Myocyte (in vitro differentiated cells): Measurements from ENCODE around the gene CELA2B. TPM values are rescaled to one million over a fixed set of nuclear protein-coding genes. Genes with fewer than 3 reads are reported as not detected.
A peak's percentile ranks its signal among the peaks of the same experiment; 100 is the strongest.
"Not testable (repeated sequence)": the region's sequence is repeated elsewhere in the genome, so short reads cannot be mapped to it uniquely, and the experiment has no call there.

Experiments used
- DNase-seq: peaks from one replicate; pipeline ENCODE4 v3.0.0-alpha.2; 2012; ENCODE audit warnings: low read depth
- total RNA-seq: library from RNA; depleted of rRNA; stranded (reverse); fragments of >200 nt; gene quantifications from 2 replicates; pipeline ENCODE4 v1.2.3, GENCODE V29; 2014

Gene CELA2B
- total RNA-seq, 1 donor from 2014 or later = 3.7 TPM

GRCh38 chr1:15444468-15445389, 31.2 kb upstream of the CELA2B start:
- no peak for DNase-seq

GRCh38 chr1:15445390-15446122, 30.3 kb upstream of the CELA2B start:
- DNase-seq = no peak

- DNase-seq = no peak
Observed at GRCh38 chr1:15446212-15446611, 29.7 kb upstream of the CELA2B start.

- DNase-seq = no peak
Observed at GRCh38 chr1:15448877-15449462, 26.9 kb upstream of the CELA2B start.

GRCh38 chr1:15449567-15449966, 26.3 kb upstream of the CELA2B start:
- DNase-seq = no peak

- DNase-seq = no peak
Observed at GRCh38 chr1:15451014-15451722, 24.7 kb upstream of the CELA2B start.

GRCh38 chr1:15452216-15452615, 23.7 kb upstream of the CELA2B start:
- DNase-seq = no peak

GRCh38 chr1:15452866-15453571, 22.9 kb upstream of the CELA2B start:
- no peak for DNase-seq

GRCh38 chr1:15453734-15454133, 22.2 kb upstream of the CELA2B start:
- no peak for DNase-seq

- DNase-seq = peak; percentile 53
Observed at GRCh38 chr1:15454256-15454655, 21.6 kb upstream of the CELA2B start.

- DNase-seq = no peak
Observed at GRCh38 chr1:15455522-15455921, 20.4 kb upstream of the CELA2B start.

- DNase-seq = no peak
Observed at GRCh38 chr1:15456313-15456954, 19.5 kb upstream of the CELA2B start, which contains the start of gene CELA2A. TSS of gene CELA2A (plus strand) at chr1:15456732. CDS start at chr1:15456754, 22 bp downstream.

GRCh38 chr1:15457585-15457984, 18.3 kb upstream of the CELA2B start:
- no peak for DNase-seq

- not testable (repeated sequence) for DNase-seq
Observed at GRCh38 chr1:15458388-15458787, 17.5 kb upstream of the CELA2B start.

GRCh38 chr1:15459771-15460707, 15.9 kb upstream of the CELA2B start:
- peak; percentile 75 for DNase-seq

GRCh38 chr1:15460708-15461095, 15.2 kb upstream of the CELA2B start:
- no peak for DNase-seq

GRCh38 chr1:15463064-15463800, 12.7 kb upstream of the CELA2B start:
- not testable (repeated sequence) for DNase-seq

GRCh38 chr1:15463926-15464322, 12.0 kb upstream of the CELA2B start:
- DNase-seq = not testable (repeated sequence)
